ENCODE data around the gene IL1RAPL1.

Gene IL1RAPL1

GRCh38 chrX:29775890-29776289, 1188.6 kb downstream of the IL1RAPL1 start:
- H3K4me3 ChIP-seq, result no peak overlapping the region
- no peak for DNase-seq (ENCODE audit: low spot score)
- no peak for TF ChIP-seq CTCF (IDR thresholded peaks at IDR 0.05)
- H3K27ac ChIP-seq, result no peak overlapping the region

- H3K27ac ChIP-seq, result no peak overlapping the region
- DNase-seq (ENCODE audit: low spot score), result no peak
- TF ChIP-seq CTCF (IDR thresholded peaks at IDR 0.05), result no peak
- H3K4me3 ChIP-seq, result no peak overlapping the region
Measured at GRCh38 chrX:29787656-29788055, 1200.4 kb downstream of the IL1RAPL1 start.

- no peak for DNase-seq (ENCODE audit: low spot score)
- no peak overlapping the region for H3K4me3 ChIP-seq
- no peak overlapping the region for H3K27ac ChIP-seq
- TF ChIP-seq CTCF (IDR thresholded peaks at IDR 0.05), result no peak
Measured at GRCh38 chrX:29788991-29789699, 1201.9 kb downstream of the IL1RAPL1 start.

- no peak for TF ChIP-seq CTCF (IDR thresholded peaks at IDR 0.05)
Measured at GRCh38 chrX:29792335-29792734, 1205.1 kb downstream of the IL1RAPL1 start.

GRCh38 chrX:29797156-29797555, 1209.9 kb downstream of the IL1RAPL1 start:
- TF ChIP-seq CTCF (IDR thresholded peaks at IDR 0.05), result no peak

More at GRCh38 chrX:29792335-29792734, 1205.1 kb downstream of the IL1RAPL1 start:
- no peak for DNase-seq (ENCODE audit: low spot score)
- Histone ChIP-seq H3K27ac (no peak overlapping the region), H3K4me3 (no peak overlapping the region)

GRCh38 chrX:29798469-29798868, 1211.2 kb downstream of the IL1RAPL1 start:
- no peak for DNase-seq (ENCODE audit: low spot score)
- Histone ChIP-seq H3K27ac (no peak overlapping the region), H3K4me3 (no peak overlapping the region)
- TF ChIP-seq CTCF (IDR thresholded peaks at IDR 0.05), result no peak

More at GRCh38 chrX:29797156-29797555, 1209.9 kb downstream of the IL1RAPL1 start:
- no peak for DNase-seq (ENCODE audit: low spot score)
- H3K4me3 ChIP-seq, result no peak overlapping the region
- H3K27ac ChIP-seq, result no peak overlapping the region

- TF ChIP-seq CTCF (IDR thresholded peaks at IDR 0.05), result no peak
- no peak for DNase-seq (ENCODE audit: low spot score)
- no peak overlapping the region for H3K27ac ChIP-seq
- no peak overlapping the region for H3K4me3 ChIP-seq
Measured at GRCh38 chrX:29813174-29813573, 1225.9 kb downstream of the IL1RAPL1 start.
